HFF-Myc (cell line): ENCODE measurements around the gene RPS6KA3.

Experiments used
- DNase-seq: peaks from one replicate; pipeline ENCODE4 v3.0.0-alpha.2; 2011; ENCODE audit warnings: low read depth; ENCODE audit errors: extremely low read depth
- H3K4me3 ChIP-seq: replicated peaks from 2 replicates; pipeline ENCODE4 v1.5.1; 2011; ENCODE audit warnings: low read depth, mild to moderate bottlenecking, control low read depth, low read length
- TF ChIP-seq, protein P1 (sequence below): IDR thresholded peaks from 2 replicates; pipeline ENCODE4 v1.5.1; 2012; ENCODE audit warnings: mild to moderate bottlenecking, low read depth, low read length, control low read depth; ENCODE audit errors: missing control alignments

Gene RPS6KA3

DNA sequence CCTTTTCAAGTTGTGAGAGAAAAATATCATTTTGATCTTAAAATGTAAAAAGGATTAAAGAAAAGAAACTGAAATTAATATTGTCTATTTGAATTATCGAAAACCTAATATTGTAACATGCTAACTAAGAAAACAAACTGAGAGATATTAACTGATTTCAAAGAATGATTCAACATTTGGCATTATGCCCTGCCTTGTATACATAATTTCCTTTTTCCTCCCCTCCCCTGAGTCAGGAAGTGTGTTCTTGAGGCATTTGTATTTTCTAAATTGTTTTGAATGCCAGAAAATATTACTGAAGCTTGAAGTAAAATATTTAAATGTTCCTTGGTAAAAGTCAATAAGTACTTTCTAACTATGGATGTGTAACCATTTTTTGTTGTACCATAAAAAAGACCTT is 49.4 kb downstream of the RPS6KA3 start:
- no peak overlapping the region for H3K4me3 ChIP-seq
- TF ChIP-seq, protein P1, sequence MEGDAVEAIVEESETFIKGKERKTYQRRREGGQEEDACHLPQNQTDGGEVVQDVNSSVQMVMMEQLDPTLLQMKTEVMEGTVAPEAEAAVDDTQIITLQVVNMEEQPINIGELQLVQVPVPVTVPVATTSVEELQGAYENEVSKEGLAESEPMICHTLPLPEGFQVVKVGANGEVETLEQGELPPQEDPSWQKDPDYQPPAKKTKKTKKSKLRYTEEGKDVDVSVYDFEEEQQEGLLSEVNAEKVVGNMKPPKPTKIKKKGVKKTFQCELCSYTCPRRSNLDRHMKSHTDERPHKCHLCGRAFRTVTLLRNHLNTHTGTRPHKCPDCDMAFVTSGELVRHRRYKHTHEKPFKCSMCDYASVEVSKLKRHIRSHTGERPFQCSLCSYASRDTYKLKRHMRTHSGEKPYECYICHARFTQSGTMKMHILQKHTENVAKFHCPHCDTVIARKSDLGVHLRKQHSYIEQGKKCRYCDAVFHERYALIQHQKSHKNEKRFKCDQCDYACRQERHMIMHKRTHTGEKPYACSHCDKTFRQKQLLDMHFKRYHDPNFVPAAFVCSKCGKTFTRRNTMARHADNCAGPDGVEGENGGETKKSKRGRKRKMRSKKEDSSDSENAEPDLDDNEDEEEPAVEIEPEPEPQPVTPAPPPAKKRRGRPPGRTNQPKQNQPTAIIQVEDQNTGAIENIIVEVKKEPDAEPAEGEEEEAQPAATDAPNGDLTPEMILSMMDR = no peak
- DNase-seq = peak; percentile 24

DNA sequence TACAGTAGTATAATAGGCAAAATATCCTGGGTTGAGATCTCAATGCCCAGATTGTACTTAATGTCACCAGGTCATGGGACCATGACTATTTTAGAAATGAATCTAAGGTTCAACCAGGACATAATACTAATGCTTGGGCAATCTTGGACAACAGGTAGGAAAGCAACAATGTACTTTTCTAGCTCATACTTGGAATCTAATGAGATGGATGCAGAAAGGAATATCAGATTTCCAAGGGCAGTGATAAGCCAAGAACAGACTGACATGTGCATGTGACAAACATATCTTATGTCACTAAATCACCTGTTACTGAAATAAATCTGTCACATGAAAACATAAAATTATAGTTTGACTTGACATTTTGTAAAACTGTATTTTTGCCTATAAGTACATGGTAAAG is 51.1 kb downstream of the RPS6KA3 start:
- DNase-seq = no peak
- TF ChIP-seq, protein P1 = no peak
- no peak overlapping the region for H3K4me3 ChIP-seq

DNA sequence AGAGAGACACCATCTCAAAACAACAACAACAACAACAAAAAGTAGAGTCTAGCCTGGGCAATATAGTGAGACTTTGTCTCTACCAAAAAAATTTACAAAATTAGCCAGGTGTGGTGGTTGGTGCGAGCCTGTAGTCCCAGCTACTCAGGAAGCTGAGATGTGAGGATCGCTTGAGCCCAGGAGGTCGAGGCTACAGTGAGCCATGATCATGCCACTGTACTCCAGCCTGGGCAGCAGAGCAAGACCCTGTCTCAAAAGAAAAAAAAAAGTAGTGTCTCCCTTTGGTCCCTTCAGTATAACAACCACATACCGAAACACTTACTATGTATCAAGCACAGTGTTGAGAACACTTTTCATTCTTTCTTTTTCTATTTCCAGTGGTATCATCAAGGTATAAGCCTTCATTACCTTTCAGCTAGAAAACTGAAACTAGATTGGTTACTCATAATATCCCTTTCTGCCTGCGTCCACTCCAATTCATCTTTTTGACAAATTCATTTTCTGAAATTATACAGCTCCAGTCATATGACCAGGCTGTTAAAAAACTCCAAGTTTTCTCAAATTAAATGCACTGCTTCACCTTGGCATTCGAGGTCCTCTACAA is 54.1 kb downstream of the RPS6KA3 start:
- TF ChIP-seq, protein P1 = no peak
- no peak overlapping the region for H3K4me3 ChIP-seq
- no peak for DNase-seq

DNA sequence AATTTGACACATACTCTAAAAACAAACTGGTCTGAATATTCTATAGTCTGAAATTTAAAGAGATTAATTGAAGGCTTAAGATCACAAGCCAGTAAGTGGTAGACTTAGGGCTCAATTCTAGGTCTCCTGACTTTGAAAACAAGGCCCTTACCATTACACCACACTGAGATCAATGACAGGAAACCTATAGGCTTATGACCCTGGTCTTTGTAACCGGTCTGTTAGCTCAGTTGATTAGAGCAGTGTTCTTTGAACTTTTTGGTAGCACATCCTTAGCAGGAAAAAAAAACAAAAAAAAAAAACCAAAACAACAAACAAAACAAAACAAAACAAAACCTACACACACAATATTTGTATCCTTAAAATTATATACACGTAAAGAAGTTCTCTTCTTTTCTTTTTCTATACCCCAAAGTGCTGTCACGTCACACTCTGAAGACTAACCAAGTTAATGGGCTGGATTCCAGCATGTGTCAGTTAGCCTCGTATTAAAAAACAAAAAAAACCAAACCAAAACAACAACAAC is 55.4 kb downstream of the RPS6KA3 start:
- TF ChIP-seq, protein P1 = no peak
- DNase-seq = no peak
- H3K4me3 ChIP-seq = no peak overlapping the region

DNA sequence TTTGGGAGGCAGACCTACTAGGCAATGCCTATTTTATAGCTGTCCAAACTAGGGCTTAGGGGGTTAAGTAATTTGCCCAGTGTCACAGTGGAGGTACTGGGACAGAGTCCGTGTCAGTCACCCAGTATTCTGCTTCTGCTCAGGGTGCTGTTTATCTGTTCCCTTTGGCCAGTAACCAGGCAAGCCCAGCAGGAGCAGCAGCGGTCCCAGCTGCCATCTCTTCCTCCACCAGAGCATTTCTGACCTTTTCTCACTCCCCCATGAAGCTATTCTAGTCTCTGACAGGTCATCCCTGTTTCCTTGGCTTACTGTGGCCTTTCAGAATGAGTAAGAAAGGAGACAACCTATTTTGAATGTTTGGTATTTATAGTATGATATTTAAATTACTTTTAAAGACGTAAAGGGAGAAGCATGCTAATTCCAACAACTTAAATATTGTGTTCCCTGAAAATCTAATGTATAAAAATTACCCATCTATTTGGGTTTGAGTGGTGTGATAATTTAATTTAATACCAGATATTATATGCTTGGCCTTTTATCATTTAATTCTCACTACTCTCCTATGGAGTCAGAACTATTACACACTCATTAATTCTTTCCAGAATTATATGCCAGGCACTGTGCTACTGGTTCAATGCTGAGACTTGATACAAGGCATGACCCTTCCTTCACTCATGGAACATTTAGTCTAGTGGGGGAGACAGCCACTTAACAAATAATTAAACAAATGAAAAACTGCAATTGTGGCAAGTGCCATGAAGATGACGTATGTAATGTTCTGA is 60.6 kb downstream of the RPS6KA3 start:
- no peak for DNase-seq
- TF ChIP-seq, protein P1 = no peak
- H3K4me3 ChIP-seq = no peak overlapping the region

DNA sequence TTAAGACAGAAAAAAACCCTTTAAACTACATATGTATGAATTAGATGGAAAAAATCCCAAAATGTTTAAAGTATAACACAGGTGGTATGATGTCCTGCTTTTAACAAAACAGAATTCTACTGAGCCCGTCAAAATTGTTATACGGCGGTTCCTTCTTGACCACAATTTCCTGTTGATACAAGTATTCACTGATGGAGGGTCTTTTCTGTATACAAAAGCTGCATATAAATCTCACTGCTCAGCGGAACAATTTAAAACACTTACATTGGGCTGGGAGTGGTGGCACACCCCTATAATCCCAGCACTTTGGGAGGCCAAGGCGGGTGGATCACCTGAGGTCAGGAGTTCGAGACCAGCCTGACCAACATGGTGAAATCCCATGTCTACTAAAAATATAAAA is 62.4 kb downstream of the RPS6KA3 start:
- no peak overlapping the region for H3K4me3 ChIP-seq
- TF ChIP-seq, protein P1 = no peak
- DNase-seq = no peak
